Endothelial cell of umbilical vein (primary cell): ENCODE data around the gene SH3PXD2B. TPM values are rescaled to one million over a fixed set of nuclear protein-coding genes. Genes with fewer than 3 reads are reported as not detected.

Experiments used
- BruUV-seq: library from RNA; stranded (reverse); fragments of 400-500 nt; replicated peaks from 2 replicates; lab custom pipeline; 2021; lab: Mats Ljungman, UMichigan
- CTCF ChIA-PET: fragments of 300-600, 350-600 bp; sonication (Branson Sonifier 250); formaldehyde crosslinking; loops from one replicate; lab custom pipeline; 2021; ENCODE audit warnings: antibody characterized with exemption, inconsistent platforms; lab: Charles Lee
- POLR2A ChIA-PET: fragments of 300-600, 350-600 bp; sonication (Branson Sonifier 250); formaldehyde crosslinking; loops from one replicate; lab custom pipeline; 2021; ENCODE audit warnings: antibody characterized with exemption, inconsistent platforms; lab: Charles Lee
- DNase-seq: peaks from one replicate; pipeline ENCODE4 v3.0.0-alpha.2; 2011; ENCODE audit warnings: low read depth, low spot score
- FAIRE-seq: peaks from 2 replicates; lab custom pipeline; 2011; peaks lifted over from hg19 to GRCh38; lab: Jason Lieb, UNC
- H2AFZ ChIP-seq: 2 replicates; pipeline ENCODE4 v1.6.0; 2012; ENCODE audit warnings: low read depth, low read length, control low read depth, inconsistent platforms
- H3K27ac ChIP-seq: 2 replicates; pipeline ENCODE4 v1.5.1; 2011; ENCODE audit warnings: low read depth, mild to moderate bottlenecking, control low read depth, low read length, moderate library complexity; ENCODE audit not compliant: insufficient read depth
- H3K27me3 ChIP-seq, 2 experiments: 2 replicates each; pipeline versions ENCODE4 v1.6.0 to v1.6.1; 2011; ENCODE audit warnings: low read length in 2 of 2, mixed read lengths in 1 of 2; ENCODE audit not compliant: control insufficient read depth in 2 of 2, insufficient read depth in 2 of 2
- H3K36me3 ChIP-seq, 2 experiments: 2 replicates in 1 of 2; 3 replicates in 1 of 2; pipeline ENCODE4 v1.5.1; 2011; ENCODE audit warnings: low read length in 2 of 2, mild to moderate bottlenecking in 1 of 2, moderate library complexity in 1 of 2; ENCODE audit not compliant: control insufficient read depth in 2 of 2, insufficient read depth in 2 of 2; ENCODE audit errors: extremely low read depth in 1 of 2
- H3K4me1 ChIP-seq: 3 replicates; pipeline ENCODE4 v1.5.1; 2011; ENCODE audit warnings: mild to moderate bottlenecking, low read length; ENCODE audit not compliant: control insufficient read depth, insufficient read depth; ENCODE audit errors: extremely low read depth
- H3K4me2 ChIP-seq: 2 replicates; pipeline ENCODE4 v1.6.1; 2011; ENCODE audit warnings: low read length, control low read depth, mixed read lengths; ENCODE audit not compliant: insufficient read depth
- H3K4me3 ChIP-seq, 3 experiments: fragments of 200-600 bp in 1 of 3; sonication (generic), shearing (Covaris generic) in 1 of 3; replicated peaks in 1 of 3; 2 replicates each; pipeline ENCODE4 v1.5.1; 2011 to 2016; ENCODE audit warnings: control low read depth in 3 of 3, low read length in 3 of 3, mild to moderate bottlenecking in 2 of 3, inconsistent platforms in 1 of 3, low read depth in 1 of 3, moderate library complexity in 1 of 3; ENCODE audit not compliant: insufficient read depth in 1 of 3
- H3K79me2 ChIP-seq: 2 replicates; pipeline ENCODE4 v1.6.0; 2012; ENCODE audit warnings: low read length, inconsistent platforms; ENCODE audit not compliant: control insufficient read depth, insufficient read depth
- H3K9ac ChIP-seq: replicated peaks from 2 replicates; pipeline ENCODE3; 2011; ENCODE audit warnings: low read length, control low read depth; ENCODE audit not compliant: insufficient read depth; ENCODE audit errors: extremely low read depth
- H3K9me1 ChIP-seq: replicated peaks from 3 replicates; pipeline ENCODE4 v1.6.0; 2011; ENCODE audit warnings: mild to moderate bottlenecking, low read length; ENCODE audit not compliant: control insufficient read depth, insufficient read depth; ENCODE audit errors: extremely low read depth
- H3K9me3 ChIP-seq: replicated peaks from 2 replicates; pipeline ENCODE4 v1.5.1; 2012; ENCODE audit warnings: low read length, inconsistent platforms; ENCODE audit not compliant: control insufficient read depth, insufficient read depth
- H4K20me1 ChIP-seq: replicated peaks from 2 replicates; pipeline ENCODE3; 2011; ENCODE audit warnings: mild to moderate bottlenecking, low read length; ENCODE audit not compliant: control insufficient read depth, insufficient read depth; ENCODE audit errors: extremely low read depth
- EZH2 ChIP-seq: IDR thresholded peaks from 2 replicates; pipeline ENCODE4 v1.6.1; 2012; ENCODE audit warnings: borderline replicate concordance, low read depth, mild to moderate bottlenecking, moderate library complexity, low read length, inconsistent platforms; ENCODE audit not compliant: severe bottlenecking
- FOS ChIP-seq: IDR thresholded peaks from 2 replicates; pipeline ENCODE4 v1.6.1; 2011; ENCODE audit warnings: mild to moderate bottlenecking, low read length, moderate library complexity, borderline replicate concordance; ENCODE audit not compliant: insufficient read depth
- GATA2 ChIP-seq: IDR thresholded peaks from 2 replicates; pipeline ENCODE4 v1.7.0; 2011; ENCODE audit warnings: low read depth, mild to moderate bottlenecking, moderate library complexity, mixed read lengths, low read length; ENCODE audit not compliant: insufficient read length, insufficient read depth
- JUN ChIP-seq: IDR thresholded peaks from 2 replicates; pipeline ENCODE4 v1.6.1; 2011; ENCODE audit warnings: borderline replicate concordance, low read depth; ENCODE audit not compliant: insufficient read length, insufficient read depth
- MYC ChIP-seq: IDR thresholded peaks from one replicate; pipeline ENCODE4 v1.6.1; 2011; ENCODE audit warnings: mild to moderate bottlenecking, low read depth, low read length
- POLR2A ChIP-seq: IDR thresholded peaks from 2 replicates; pipeline ENCODE4 v1.6.1; 2012; ENCODE audit warnings: low read depth, mild to moderate bottlenecking, control low read depth, low read length
- POLR2AphosphoS5 ChIP-seq: IDR thresholded peaks from 2 replicates; pipeline ENCODE4 v1.6.1; 2012; ENCODE audit warnings: low read depth, mild to moderate bottlenecking, control low read depth, low read length, moderate library complexity; ENCODE audit not compliant: insufficient read depth
- dilution Hi-C: fragments of 300-500 bp; cut with MboI; formaldehyde crosslinking; loops from one replicate; pipeline ENCODE4 v1.15.0; 2019; ENCODE audit warnings: low sequenced_read_pairs; ENCODE audit not compliant: extremely low pct_ligation_motif_present
- intact Hi-C: fragments of 100-400 bp; cut with micrococcal nuclease; formaldehyde crosslinking; loops from one replicate; pipeline ENCODE4 v1.10.0; 2022
- polyA plus RNA-seq, 4 experiments: library from polyadenylated mRNA; depleted of rRNA in 3 of 4; stranded (reverse) in 3 of 4; unstranded in 1 of 4; fragments of >200 nt; gene quantifications; 2 replicates each; pipeline versions ENCODE4 v1.2.1 to v1.2.3, GENCODE V29; 2011 to 2012; ENCODE audit warnings: missing spikeins in 1 of 4
- total RNA-seq: library from RNA; stranded (reverse); gene quantifications from 2 replicates; pipeline ENCODE4 v1.2.3, GENCODE V29; 2021
- TF ChIP-seq, protein P1 (sequence below): IDR thresholded peaks from 2 replicates; pipeline ENCODE4 v1.6.1; 2011; ENCODE audit not compliant: insufficient read depth, insufficient read length
- TF ChIP-seq, protein P2 (sequence below), 2 donors: IDR thresholded peaks; 1 replicate in 1 of 2; 2 replicates in 1 of 2; pipeline ENCODE4 v1.5.1; 2011; ENCODE audit warnings: low read length in 2 of 2, mild to moderate bottlenecking in 2 of 2, moderate library complexity in 2 of 2, control low read depth in 1 of 2, inconsistent platforms in 1 of 2, low read depth in 1 of 2; ENCODE audit not compliant: insufficient read depth in 1 of 2; ENCODE audit errors: extremely low read depth in 1 of 2

Gene SH3PXD2B
- total and polyA plus RNA-seq, 2 donors (not counting 3 experiments of a cell fraction or from before 2014, with no cell fraction given) = 23.5 to 66.3 TPM

DNA sequence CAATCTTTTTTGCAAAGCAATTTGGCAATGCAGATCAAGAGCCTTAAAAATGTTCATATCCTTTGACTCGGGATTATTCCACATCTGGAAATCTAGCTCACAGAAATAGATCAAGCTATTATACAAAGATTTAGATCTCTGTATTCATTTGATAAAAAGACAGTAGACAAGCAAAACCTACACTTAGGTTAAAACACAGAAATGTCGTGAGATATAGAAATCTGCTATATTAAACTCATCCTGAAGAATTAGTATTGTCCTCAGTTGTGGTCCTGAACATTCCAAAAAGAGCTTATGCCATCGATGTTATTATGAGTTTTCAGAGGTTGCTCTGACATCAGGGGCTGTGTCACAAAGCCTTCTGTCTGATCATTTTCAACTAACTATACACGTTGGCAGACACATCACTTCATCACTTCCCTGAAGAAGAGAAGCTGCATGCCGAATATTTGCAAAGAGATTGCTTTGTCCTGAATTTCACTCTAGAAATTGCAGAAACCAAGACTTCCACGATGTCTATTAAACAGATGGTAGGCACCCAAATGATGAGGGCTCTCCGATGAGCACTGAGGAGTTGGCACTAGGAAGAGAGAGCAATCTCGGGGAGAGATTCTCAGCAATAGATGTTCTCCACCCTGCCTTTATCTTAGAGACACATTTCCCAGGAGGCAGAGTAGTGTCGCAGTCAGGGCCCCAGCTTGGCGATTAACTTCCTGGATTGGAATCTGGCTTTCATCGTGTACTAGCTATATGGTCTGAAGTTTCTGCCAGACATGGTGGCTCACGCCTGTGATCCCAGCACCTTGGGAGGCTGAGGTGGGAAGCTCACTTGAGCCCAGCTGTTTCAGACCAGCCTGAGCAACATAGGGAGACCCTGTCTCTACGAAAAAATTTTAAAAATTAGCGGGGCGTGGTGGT, 168.8 kb downstream of the SH3PXD2B start:
- intact Hi-C loops (no loop called here), dilution Hi-C loops (no loop called here)
- H4K20me1 ChIP-seq = no peaks in the 10 kb centered on the region
- peak overlapping the region; percentile 92 for H3K4me2 ChIP-seq
- H3K79me2 ChIP-seq = peaks cover 28% of the 10 kb centered on the region
- H2AFZ ChIP-seq = no peak overlapping the region
- H3K36me3 ChIP-seq = no peaks in the 10 kb centered on the region
- no peak for FAIRE-seq
- BruUV-seq = no TSS peak
- H3K9ac ChIP-seq = no peak overlapping the region
- no peak for DNase-seq
- no peak overlapping the region for H3K4me3 ChIP-seq
- H3K9me3 ChIP-seq = no peaks in the 10 kb centered on the region
- no peaks in the 10 kb centered on the region for H3K9me1 ChIP-seq
- no peaks in the 10 kb centered on the region for H3K27me3 ChIP-seq
- ChIA-PET POLR2A (interaction anchor here (0.5 kb wide), 1 partner anchor 97 kb away, joined by 3 read pairs; the partner anchor contains the start of gene STK10), CTCF (interaction anchor here (1.3 to 1.9 kb wide), 2 partner anchors 8 to 372 kb away, joined by 4 to 5 read pairs; no protein-coding TSS in a partner anchor)
- peaks cover 21% of the 10 kb centered on the region for H3K4me1 ChIP-seq
- no peak overlapping the region for H3K27ac ChIP-seq
- TF ChIP-seq JUN (no peak), FOS (no peak), MYC (no peak), POLR2AphosphoS5 (no peak), POLR2A (no peak), GATA2 (no peak), EZH2 (no peak)
- TF ChIP-seq, protein P1, sequence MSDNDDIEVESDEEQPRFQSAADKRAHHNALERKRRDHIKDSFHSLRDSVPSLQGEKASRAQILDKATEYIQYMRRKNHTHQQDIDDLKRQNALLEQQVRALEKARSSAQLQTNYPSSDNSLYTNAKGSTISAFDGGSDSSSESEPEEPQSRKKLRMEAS = no peak
- TF ChIP-seq, protein P2, sequence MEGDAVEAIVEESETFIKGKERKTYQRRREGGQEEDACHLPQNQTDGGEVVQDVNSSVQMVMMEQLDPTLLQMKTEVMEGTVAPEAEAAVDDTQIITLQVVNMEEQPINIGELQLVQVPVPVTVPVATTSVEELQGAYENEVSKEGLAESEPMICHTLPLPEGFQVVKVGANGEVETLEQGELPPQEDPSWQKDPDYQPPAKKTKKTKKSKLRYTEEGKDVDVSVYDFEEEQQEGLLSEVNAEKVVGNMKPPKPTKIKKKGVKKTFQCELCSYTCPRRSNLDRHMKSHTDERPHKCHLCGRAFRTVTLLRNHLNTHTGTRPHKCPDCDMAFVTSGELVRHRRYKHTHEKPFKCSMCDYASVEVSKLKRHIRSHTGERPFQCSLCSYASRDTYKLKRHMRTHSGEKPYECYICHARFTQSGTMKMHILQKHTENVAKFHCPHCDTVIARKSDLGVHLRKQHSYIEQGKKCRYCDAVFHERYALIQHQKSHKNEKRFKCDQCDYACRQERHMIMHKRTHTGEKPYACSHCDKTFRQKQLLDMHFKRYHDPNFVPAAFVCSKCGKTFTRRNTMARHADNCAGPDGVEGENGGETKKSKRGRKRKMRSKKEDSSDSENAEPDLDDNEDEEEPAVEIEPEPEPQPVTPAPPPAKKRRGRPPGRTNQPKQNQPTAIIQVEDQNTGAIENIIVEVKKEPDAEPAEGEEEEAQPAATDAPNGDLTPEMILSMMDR (IDR thresholded peaks at IDR 0.05; ENCODE audit: extremely low read depth in 1 of 2, insufficient read depth in 1 of 2, low read depth in 1 of 2, low read length in 2 of 2) = no peak
